Measurements from ENCODE around the gene DIAPH2. TPM values are rescaled to one million over a fixed set of nuclear protein-coding genes. Genes with fewer than 3 reads are reported as not detected.

DIAPH2 gene
- total RNA-seq, 2 donors from 2014 or later, result 7.1 to 9.0 TPM

GRCh38 chrX:96743367-96744073, 58.9 kb downstream of the DIAPH2 start:
- no peak for ATAC-seq (replicated peaks)
- H3K4me1 Mint-ChIP-seq, result no peaks in the 10 kb centered on the region

DNA sequence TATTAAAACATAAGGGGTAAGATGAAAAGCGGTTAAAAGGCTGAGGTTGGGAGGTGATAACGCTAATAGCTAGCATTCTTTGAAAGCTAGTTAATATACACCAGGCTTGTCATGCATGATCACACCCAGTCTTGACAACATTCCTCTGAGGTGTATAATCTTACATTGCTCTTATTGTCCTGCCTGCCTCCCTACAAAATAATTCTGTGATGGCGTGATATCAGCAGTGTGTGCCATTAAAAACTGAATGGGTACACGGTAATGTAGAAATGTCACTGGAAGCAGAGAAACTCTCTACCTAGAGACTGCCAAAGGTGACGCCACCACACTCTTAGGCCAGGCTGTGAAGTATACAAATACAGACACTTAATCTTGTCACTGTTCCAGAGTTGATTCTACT, 68.1 kb downstream of the DIAPH2 start:
- H3K9me3 Mint-ChIP-seq, result no peaks in the 10 kb centered on the region
- H3K27me3 Mint-ChIP-seq, result no peaks in the 10 kb centered on the region
- H3K27ac Mint-ChIP-seq, result no peak overlapping the region
- H3K4me3 Mint-ChIP-seq, result no peak overlapping the region
- ATAC-seq (replicated peaks), result no peak
- no peaks in the 10 kb centered on the region for H3K4me1 Mint-ChIP-seq
- H3K36me3 Mint-ChIP-seq (ENCODE audit: low read depth), result peaks cover 7% of the 10 kb centered on the region

More at GRCh38 chrX:96743367-96744073, 58.9 kb downstream of the DIAPH2 start:
- no peaks in the 10 kb centered on the region for H3K9me3 Mint-ChIP-seq
- no peaks in the 10 kb centered on the region for H3K27me3 Mint-ChIP-seq
- no peak overlapping the region for H3K27ac Mint-ChIP-seq
- H3K36me3 Mint-ChIP-seq (ENCODE audit: low read depth), result no peaks in the 10 kb centered on the region
- no peak overlapping the region for H3K4me3 Mint-ChIP-seq

DNA sequence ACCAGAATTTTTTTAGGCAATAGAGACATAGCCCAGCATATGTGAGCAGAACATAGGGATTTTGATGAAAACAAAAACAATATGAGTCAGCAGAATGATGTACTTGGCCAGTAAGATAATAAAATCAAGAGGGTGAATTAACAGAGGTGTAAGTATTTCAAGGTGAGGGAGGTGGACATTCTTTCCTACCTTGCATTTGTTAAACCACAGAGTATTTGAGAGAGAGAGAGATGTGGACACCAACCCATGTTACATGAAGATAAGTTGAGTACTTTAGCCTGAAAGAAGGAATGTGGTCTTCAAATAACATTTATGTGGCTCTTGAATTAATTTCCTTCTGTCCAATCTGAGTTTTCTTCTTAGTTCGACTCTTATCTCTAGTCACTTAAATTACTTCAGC, 68.6 kb downstream of the DIAPH2 start:
- H3K36me3 Mint-ChIP-seq (ENCODE audit: low read depth), result peaks cover 7% of the 10 kb centered on the region
- no peak for ATAC-seq (replicated peaks)
- no peak overlapping the region for H3K4me3 Mint-ChIP-seq
- H3K27me3 Mint-ChIP-seq, result no peaks in the 10 kb centered on the region
- no peak overlapping the region for H3K27ac Mint-ChIP-seq
- H3K9me3 Mint-ChIP-seq, result no peaks in the 10 kb centered on the region
- no peaks in the 10 kb centered on the region for H3K4me1 Mint-ChIP-seq

GRCh38 chrX:96756491-96756890, 71.8 kb downstream of the DIAPH2 start:
- no peak overlapping the region for H3K27ac Mint-ChIP-seq
- peaks cover 7% of the 10 kb centered on the region for H3K36me3 Mint-ChIP-seq (ENCODE audit: low read depth)

DNA sequence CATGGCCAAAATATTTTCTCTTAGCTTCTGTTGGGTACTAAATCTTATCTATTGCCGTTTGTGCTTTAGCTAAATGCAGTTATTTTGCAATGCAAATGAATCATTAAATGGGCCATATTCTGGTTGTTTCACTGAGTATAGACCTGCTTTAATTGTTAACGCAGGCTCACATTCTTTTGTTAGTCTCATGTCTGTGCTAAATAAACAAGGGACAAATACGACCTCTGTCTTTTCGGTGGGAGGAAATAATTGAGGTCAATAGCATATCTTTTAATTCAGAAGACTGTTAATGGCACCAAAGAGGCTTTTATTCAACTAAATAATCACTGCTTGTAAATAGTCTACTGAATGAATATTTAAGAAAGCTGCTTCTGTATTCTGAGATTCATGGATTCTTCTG, 76.9 kb downstream of the DIAPH2 start:
- Mint-ChIP-seq H3K4me1 (peaks cover 6% of the 10 kb centered on the region), H3K4me3 (no peak overlapping the region), H3K27ac (no peak overlapping the region), H3K27me3 (no peaks in the 10 kb centered on the region), H3K9me3 (no peaks in the 10 kb centered on the region), H3K36me3 (ENCODE audit: low read depth) (no peaks in the 10 kb centered on the region)
- ATAC-seq (replicated peaks), result no peak

More at GRCh38 chrX:96756491-96756890, 71.8 kb downstream of the DIAPH2 start:
- Mint-ChIP-seq H3K9me3 (no peaks in the 10 kb centered on the region), H3K4me3 (no peak overlapping the region), H3K4me1 (no peaks in the 10 kb centered on the region), H3K27me3 (no peaks in the 10 kb centered on the region)
- ATAC-seq (replicated peaks), result no peak

DNA sequence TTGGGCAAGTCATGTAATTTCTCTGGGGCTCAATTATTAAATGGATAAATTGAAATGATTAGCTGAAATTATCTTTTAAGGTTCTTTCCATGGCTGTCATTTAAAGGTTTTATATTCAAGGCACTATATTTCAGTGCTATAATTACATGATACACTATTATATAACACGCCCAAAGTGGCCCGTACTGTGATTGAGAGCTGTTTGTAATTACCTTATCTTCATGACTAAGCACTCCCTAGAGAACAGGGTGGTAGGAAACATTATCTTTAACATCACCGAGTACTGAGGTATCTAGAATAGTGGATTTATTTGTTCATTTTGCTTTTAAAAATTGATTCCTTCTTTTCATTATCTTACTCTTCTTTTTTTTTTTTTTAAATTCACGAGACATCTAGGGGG, 79.0 kb downstream of the DIAPH2 start:
- H3K9me3 Mint-ChIP-seq, result no peaks in the 10 kb centered on the region
- no peaks in the 10 kb centered on the region for H3K36me3 Mint-ChIP-seq (ENCODE audit: low read depth)
- no peak for ATAC-seq (replicated peaks)

GRCh38 chrX:96764864-96765263, 80.2 kb downstream of the DIAPH2 start:
- H3K27me3 Mint-ChIP-seq, result no peaks in the 10 kb centered on the region
- no peaks in the 10 kb centered on the region for H3K9me3 Mint-ChIP-seq
- no peaks in the 10 kb centered on the region for H3K36me3 Mint-ChIP-seq (ENCODE audit: low read depth)
- H3K4me1 Mint-ChIP-seq, result peaks cover 6% of the 10 kb centered on the region
- no peak overlapping the region for H3K4me3 Mint-ChIP-seq
- no peak for ATAC-seq (replicated peaks)
- peak overlapping the region; percentile 61 for H3K27ac Mint-ChIP-seq

More for the DNA sequence above, 79.0 kb downstream of the DIAPH2 start:
- H3K4me1 Mint-ChIP-seq, result peaks cover 6% of the 10 kb centered on the region
- H3K4me3 Mint-ChIP-seq, result no peak overlapping the region
- peak overlapping the region; percentile 61 for H3K27ac Mint-ChIP-seq
- no peaks in the 10 kb centered on the region for H3K27me3 Mint-ChIP-seq

GRCh38 chrX:96770315-96770714, 85.7 kb downstream of the DIAPH2 start:
- H3K27me3 Mint-ChIP-seq, result no peaks in the 10 kb centered on the region
- H3K4me1 Mint-ChIP-seq, result no peaks in the 10 kb centered on the region
- no peak overlapping the region for H3K27ac Mint-ChIP-seq
- no peaks in the 10 kb centered on the region for H3K9me3 Mint-ChIP-seq
- H3K4me3 Mint-ChIP-seq, result no peak overlapping the region
- ATAC-seq (replicated peaks), result no peak
- H3K36me3 Mint-ChIP-seq (ENCODE audit: low read depth), result no peaks in the 10 kb centered on the region

DNA sequence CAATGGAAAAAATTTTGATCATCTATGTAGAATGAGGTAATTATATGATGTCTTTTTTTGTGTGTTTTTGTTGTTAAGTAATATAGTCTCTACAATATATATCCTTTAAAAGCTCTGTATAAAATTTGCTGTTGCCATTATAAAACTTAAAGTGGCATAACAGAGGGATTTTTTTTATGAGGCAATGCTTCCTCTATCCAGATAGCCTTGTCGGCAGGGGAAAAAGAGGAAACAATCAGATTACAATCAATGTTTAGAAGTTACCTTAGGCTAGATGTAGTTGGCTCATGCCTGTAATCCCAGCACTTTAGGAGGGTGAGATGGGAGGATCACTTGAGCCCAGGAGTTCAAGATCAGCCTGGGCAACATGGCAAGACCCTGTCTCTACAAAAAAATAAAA, 86.8 kb downstream of the DIAPH2 start:
- no peak overlapping the region for H3K4me3 Mint-ChIP-seq
- no peak overlapping the region for H3K27ac Mint-ChIP-seq
- H3K9me3 Mint-ChIP-seq, result no peaks in the 10 kb centered on the region
- ATAC-seq (replicated peaks), result no peak
- no peaks in the 10 kb centered on the region for H3K4me1 Mint-ChIP-seq
- no peaks in the 10 kb centered on the region for H3K36me3 Mint-ChIP-seq (ENCODE audit: low read depth)
- no peaks in the 10 kb centered on the region for H3K27me3 Mint-ChIP-seq

DNA sequence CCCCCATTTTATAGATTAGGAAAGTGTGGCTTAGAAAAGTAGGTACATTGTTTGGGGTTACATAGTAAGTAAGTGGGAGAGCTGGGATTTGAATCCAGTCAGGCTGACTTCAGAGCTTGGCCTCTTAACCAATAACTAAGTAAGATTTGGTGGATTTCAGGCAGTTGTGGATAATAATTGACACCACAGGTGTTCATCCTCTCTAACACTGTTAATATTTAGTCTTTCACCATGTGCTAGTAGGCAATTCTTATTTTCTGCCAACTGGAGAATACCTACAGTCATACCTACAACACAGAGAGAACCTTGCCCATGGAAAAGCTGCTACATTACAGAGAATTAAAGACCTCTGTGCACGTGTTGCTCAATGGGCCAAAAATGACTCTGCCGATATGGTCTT, 89.5 kb downstream of the DIAPH2 start:
- H3K27ac Mint-ChIP-seq, result no peak overlapping the region
- no peak for ATAC-seq (replicated peaks)
- no peaks in the 10 kb centered on the region for H3K9me3 Mint-ChIP-seq
- no peaks in the 10 kb centered on the region for H3K27me3 Mint-ChIP-seq
- no peaks in the 10 kb centered on the region for H3K4me1 Mint-ChIP-seq
- H3K36me3 Mint-ChIP-seq (ENCODE audit: low read depth), result no peaks in the 10 kb centered on the region
- no peak overlapping the region for H3K4me3 Mint-ChIP-seq

GRCh38 chrX:96776966-96777365, 92.3 kb downstream of the DIAPH2 start:
- no peaks in the 10 kb centered on the region for H3K4me1 Mint-ChIP-seq
- H3K4me3 Mint-ChIP-seq, result no peak overlapping the region
- H3K36me3 Mint-ChIP-seq (ENCODE audit: low read depth), result no peaks in the 10 kb centered on the region
- no peaks in the 10 kb centered on the region for H3K27me3 Mint-ChIP-seq
- no peaks in the 10 kb centered on the region for H3K9me3 Mint-ChIP-seq
- no peak overlapping the region for H3K27ac Mint-ChIP-seq
- no peak for ATAC-seq (replicated peaks)

- no peaks in the 10 kb centered on the region for H3K36me3 Mint-ChIP-seq (ENCODE audit: low read depth)
- H3K4me1 Mint-ChIP-seq, result no peaks in the 10 kb centered on the region
- ATAC-seq (replicated peaks), result no peak
- no peak overlapping the region for H3K4me3 Mint-ChIP-seq
- H3K9me3 Mint-ChIP-seq, result no peaks in the 10 kb centered on the region
- H3K27ac Mint-ChIP-seq, result no peak overlapping the region
- H3K27me3 Mint-ChIP-seq, result no peaks in the 10 kb centered on the region
Measured at GRCh38 chrX:96791559-96791958, 106.9 kb downstream of the DIAPH2 start.

- Mint-ChIP-seq H3K27ac (no peak overlapping the region), H3K4me3 (no peak overlapping the region), H3K9me3 (no peaks in the 10 kb centered on the region), H3K4me1 (no peaks in the 10 kb centered on the region), H3K36me3 (ENCODE audit: low read depth) (no peaks in the 10 kb centered on the region), H3K27me3 (no peaks in the 10 kb centered on the region)
- ATAC-seq (replicated peaks), result no peak
Measured at GRCh38 chrX:96792047-96792446, 107.4 kb downstream of the DIAPH2 start.

DNA sequence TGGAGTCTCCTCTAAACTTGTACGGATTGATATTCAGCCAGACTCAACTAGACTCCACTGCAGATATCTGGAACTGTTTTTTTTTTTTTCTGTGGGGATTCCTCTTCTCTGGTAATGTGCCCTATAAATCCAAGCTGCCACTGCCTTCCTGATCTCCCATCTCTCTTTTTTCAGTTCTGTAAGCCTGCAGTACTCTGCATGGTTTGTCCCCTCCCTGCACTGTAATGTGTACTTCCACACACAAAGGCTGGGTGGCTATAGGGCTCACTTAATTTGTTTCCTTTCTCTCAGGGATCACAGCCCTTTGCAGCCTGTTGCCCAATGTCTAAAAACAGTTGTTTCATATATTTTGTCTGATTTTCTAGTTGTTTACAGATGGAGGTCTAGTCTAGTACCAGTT, 114.3 kb downstream of the DIAPH2 start:
- no peak for ATAC-seq (replicated peaks)
- Mint-ChIP-seq H3K9me3 (no peaks in the 10 kb centered on the region), H3K4me1 (no peaks in the 10 kb centered on the region), H3K27me3 (no peaks in the 10 kb centered on the region), H3K4me3 (no peak overlapping the region), H3K36me3 (ENCODE audit: low read depth) (no peaks in the 10 kb centered on the region), H3K27ac (no peak overlapping the region)

DNA sequence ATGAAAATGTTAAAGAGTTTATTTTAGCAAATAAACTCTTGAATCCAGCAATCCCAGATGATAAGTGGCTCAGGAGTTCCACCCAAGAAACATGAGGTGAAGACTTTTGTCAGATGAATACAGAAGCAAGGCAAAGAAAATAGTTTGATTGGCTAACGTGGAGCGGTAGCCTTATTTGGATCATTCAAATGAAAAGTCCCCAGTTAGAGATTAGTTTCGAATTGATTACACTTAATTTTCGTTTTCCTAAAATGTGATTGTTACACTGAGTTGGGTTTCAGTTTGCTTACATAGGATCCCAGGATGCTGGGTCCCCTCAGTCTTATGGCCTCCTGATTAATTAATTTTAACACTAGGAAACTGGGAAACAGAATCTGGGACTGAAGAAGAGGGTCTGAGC, 122.7 kb downstream of the DIAPH2 start:
- no peak overlapping the region for H3K4me3 Mint-ChIP-seq
- no peaks in the 10 kb centered on the region for H3K9me3 Mint-ChIP-seq
- H3K36me3 Mint-ChIP-seq (ENCODE audit: low read depth), result no peaks in the 10 kb centered on the region
- no peaks in the 10 kb centered on the region for H3K4me1 Mint-ChIP-seq
- no peak overlapping the region for H3K27ac Mint-ChIP-seq
- H3K27me3 Mint-ChIP-seq, result no peaks in the 10 kb centered on the region
- ATAC-seq (replicated peaks), result no peak

- Mint-ChIP-seq H3K4me1 (no peaks in the 10 kb centered on the region), H3K4me3 (no peak overlapping the region)
Measured at GRCh38 chrX:96820935-96821334, 136.3 kb downstream of the DIAPH2 start.

More at GRCh38 chrX:96820935-96821334, 136.3 kb downstream of the DIAPH2 start:
- no peak for ATAC-seq (replicated peaks)
- Mint-ChIP-seq H3K9me3 (no peaks in the 10 kb centered on the region), H3K27ac (no peak overlapping the region), H3K36me3 (ENCODE audit: low read depth) (peaks cover 2% of the 10 kb centered on the region), H3K27me3 (no peaks in the 10 kb centered on the region)

Data from activated T-helper 17 cell treated with anti-CD3 and anti-CD28 coated beads, Interleukin-2, amount 50 U/mL, for 72 hours (primary cell).